ENCODE results near the gene PTOV1. TPM values are rescaled to one million over a fixed set of nuclear protein-coding genes. Genes with fewer than 3 reads are reported as not detected.

The PTOV1 gene
- total and polyA plus RNA-seq, 2 of the 8 experiments (the other 6 are each of a cell fraction or from before 2014, with no cell fraction given), result 147 to 251 TPM

DNA sequence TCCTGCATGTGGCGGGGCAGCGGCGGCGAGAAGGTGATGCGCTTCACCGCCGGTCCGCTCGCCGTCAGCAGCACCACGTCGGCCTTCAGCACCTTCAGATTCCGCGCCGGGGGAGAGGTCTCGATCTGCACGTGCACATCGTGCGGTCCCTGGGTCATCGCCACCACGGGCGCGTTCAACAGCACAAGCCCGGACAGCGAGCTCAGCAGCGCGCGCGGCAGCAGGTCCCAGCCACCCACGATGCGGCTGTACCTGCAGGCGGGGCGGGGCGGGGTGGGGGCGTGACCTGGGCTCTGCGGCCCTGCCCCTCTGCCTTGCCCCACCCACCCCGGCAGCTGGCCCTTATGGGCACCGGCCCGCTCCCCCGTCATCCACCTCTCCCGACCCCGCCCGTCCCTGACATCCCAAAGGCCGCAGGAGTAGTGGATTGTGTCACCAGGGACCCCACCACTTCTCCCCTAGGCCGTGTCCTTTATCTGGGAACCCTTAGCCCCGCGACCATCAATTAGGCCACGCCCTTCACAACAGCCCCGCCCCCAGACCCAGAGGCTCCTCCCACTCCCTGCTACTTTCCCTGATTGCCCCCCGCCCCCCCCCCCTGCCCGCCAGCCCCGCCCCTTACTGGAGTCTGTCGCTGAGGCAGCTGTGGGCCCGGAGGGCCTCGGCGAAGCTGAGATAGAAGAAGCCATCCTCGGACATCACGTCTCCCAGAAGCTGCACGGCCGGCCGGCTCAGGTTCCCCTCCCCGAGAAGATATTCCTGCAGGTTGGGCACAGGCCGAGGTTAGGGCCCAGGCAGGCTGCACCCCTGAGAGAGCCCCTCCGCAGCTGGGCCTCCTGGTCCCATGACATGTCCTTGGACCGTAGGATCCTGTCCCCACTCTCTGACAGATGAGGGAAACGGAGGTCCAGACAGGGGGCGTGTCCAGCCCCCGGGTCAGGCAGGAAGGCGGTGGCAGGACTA is 39.7 kb downstream of the PTOV1 start (continued):
- TF ChIP-seq RBBP5 (IDR thresholded peaks at IDR 0.05; ENCODE audit: borderline replicate concordance, low read depth, low read length) (peak; percentile 67; the same call in 1 of the 2 replicates), SP4 (IDR thresholded peaks at IDR 0.05; ENCODE audit: low read length) (no peak), SP1 (IDR thresholded peaks at IDR 0.05; ENCODE audit: low read depth, low read length) (0 out of 2 replicates have a peak, but pooled peaks have one; percentile 16), TBP (IDR thresholded peaks at IDR 0.05; ENCODE audit: low read depth, low read length) (peak; percentile 4; the same call in 1 of the 2 replicates), BACH1 (IDR thresholded peaks at IDR 0.05; ENCODE audit: low read length) (no peak), POLR2A (IDR thresholded peaks at IDR 0.05; ENCODE audit: control extremely low read depth in 1 of 2, low read depth in 2 of 2, low read length in 2 of 2) (peak in 1 of 2 experiments; percentile 31; a peak in 1 of 3 replicates), E2F6 (IDR thresholded peaks at IDR 0.05) (peak; percentile 4; the same call in 1 of the 2 replicates), MAFK (IDR thresholded peaks at IDR 0.05; ENCODE audit: low read depth, low read length) (no peak), PHF8 (conservative IDR thresholded peaks at IDR 0.05; ENCODE audit: low read depth, low read length) (peak; percentile 25; the same call in 1 of the 2 replicates), JUN (IDR thresholded peaks at IDR 0.05; ENCODE audit: low read depth, low read length) (no peak)

Data from H1 (cell line).